Right ventricle myocardium superior (tissue), 1 donor: ENCODE measurements around the gene EFCAB14. TPM values are rescaled to one million over a fixed set of nuclear protein-coding genes. Genes with fewer than 3 reads are reported as not detected.

Experiments used
- ATAC-seq: fragments of 200-7000 bp; cut with Tn5 transposase; one replicate; pipeline ENCODE4 v1.9.1; 2020; ENCODE audit warnings: mild to moderate bottlenecking; ENCODE audit not compliant: poor library complexity
- DNase-seq: peaks from one replicate; pipeline ENCODE4 v3.0.0-alpha.2; 2020
- intact Hi-C: fragments of 100-400 bp; cut with DNase I; formaldehyde crosslinking; loops from one replicate; pipeline ENCODE4 v1.11.2; 2022
- total RNA-seq: library from RNA; stranded (reverse); fragmentation: NEBNext Ultra II Directional; extraction: Animal tissue kit (Norgen Biotek cat#: 25700); gene quantifications from one replicate; pipeline ENCODE4 v1.2.1, GENCODE V29; 2021
- donor health status: DM: no; HTN: yes; CAD: no; lungs with severe emphysema.

EFCAB14 gene
- total RNA-seq, 1 donor from 2014 or later, result 52.4 TPM

- no peak for DNase-seq
- ATAC-seq, result no peak
- intact Hi-C loops, result no loop called here
These were observed 27.9 kb downstream of the EFCAB14 start for GRCh38 chr1:46690931-46691421.

GRCh38 chr1:46689897-46690296 is 29.0 kb downstream of the EFCAB14 start:
- DNase-seq (no peak), ATAC-seq (no peak)
- intact Hi-C loops, result no loop called here

- intact Hi-C loops, result no loop called here
- ATAC-seq, result no peak
- DNase-seq, result no peak
These were observed 29.6 kb downstream of the EFCAB14 start for GRCh38 chr1:46689356-46689755.

DNA sequence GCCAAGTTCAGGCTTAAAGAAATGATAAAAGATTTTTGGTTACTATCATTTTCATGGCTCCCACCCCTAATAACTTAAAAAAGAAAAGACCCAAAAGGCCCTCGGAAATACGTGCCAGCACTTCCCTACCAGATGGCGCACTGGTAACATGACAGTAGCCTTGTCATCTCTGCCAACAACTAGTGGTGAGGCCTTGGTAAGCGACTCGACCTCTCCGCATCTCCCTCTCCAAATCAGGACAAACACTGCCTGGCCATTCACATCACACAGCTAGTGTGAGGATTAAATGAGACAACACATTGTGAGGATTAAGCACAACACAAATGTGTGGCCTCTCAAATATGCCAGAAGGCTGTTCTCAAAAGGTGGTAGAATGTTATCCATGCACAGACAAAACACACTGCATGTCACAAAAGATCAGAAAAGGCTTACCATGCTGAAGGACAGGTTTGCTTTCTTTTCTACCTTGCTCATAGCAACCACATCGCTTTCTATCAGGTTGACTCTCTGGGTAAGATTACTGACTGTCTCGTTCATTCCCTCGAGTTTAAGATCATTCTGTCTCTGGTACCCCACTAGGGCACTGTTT is 30.9 kb downstream of the EFCAB14 start:
- intact Hi-C loops, result no loop called here
- no peak for ATAC-seq

DNA sequence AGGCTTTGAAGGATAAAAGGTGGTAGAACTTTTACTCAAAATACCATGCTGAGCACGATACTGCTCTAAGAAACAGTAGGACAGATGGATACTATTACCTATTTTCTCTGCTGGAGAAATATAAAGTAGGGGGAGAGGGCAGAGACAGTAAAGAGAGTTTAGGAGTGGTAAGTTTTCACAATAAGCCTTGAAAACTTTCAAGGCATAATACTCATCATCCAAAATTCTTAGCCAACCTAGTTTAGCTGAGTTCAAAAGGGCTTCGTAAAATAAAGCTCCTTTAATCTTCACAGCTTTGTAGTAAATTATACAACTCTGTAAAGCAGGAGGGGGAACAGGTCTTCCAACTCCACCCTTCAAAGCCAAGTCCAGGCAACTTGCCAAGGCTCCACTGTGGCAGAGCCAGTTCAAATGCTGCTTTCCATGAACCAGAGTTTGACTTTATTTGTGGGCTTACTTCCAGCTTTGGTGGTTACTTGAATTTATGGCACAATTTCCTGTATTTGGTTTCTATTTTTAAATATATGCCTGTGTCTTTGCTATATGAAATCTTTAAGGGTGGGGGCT is 31.7 kb downstream of the EFCAB14 start:
- peak; percentile 86 for ATAC-seq
- intact Hi-C loops, result no loop called here
- DNase-seq, result peak; percentile 79

More for the DNA sequence above, 30.9 kb downstream of the EFCAB14 start:
- DNase-seq, result no peak

GRCh38 chr1:46686255-46686654 is 32.7 kb downstream of the EFCAB14 start:
- no peak for ATAC-seq
- DNase-seq, result no peak
- intact Hi-C loops, result no loop called here

- no peak for ATAC-seq
- DNase-seq, result no peak
- intact Hi-C loops, result no loop called here
These were observed 34.2 kb downstream of the EFCAB14 start for GRCh38 chr1:46684670-46685069.

DNA sequence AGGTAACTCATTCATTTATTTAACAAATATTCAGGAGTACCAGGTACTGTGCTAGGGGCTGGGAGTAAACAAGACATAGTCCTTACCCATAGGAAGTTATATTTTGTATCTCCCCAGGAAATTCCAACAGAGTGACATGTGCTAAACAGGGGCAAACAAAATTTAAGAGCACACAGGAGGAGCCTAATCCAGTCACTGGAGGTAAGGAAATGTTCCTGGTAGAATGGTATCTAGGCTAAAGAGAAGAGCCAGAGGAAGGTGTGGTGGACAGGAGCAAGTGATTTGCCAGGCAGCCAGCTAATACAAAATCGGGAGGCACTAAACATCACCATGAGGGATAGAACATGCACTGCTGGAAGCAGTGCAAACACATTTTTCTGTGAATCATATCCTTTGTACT is 36.9 kb downstream of the EFCAB14 start:
- ATAC-seq (no peak), DNase-seq (no peak)
- intact Hi-C loops, result no loop called here

GRCh38 chr1:46681333-46682034 is 37.4 kb downstream of the EFCAB14 start:
- DNase-seq, result no peak
- intact Hi-C loops, result no loop called here
- ATAC-seq, result no peak

DNA sequence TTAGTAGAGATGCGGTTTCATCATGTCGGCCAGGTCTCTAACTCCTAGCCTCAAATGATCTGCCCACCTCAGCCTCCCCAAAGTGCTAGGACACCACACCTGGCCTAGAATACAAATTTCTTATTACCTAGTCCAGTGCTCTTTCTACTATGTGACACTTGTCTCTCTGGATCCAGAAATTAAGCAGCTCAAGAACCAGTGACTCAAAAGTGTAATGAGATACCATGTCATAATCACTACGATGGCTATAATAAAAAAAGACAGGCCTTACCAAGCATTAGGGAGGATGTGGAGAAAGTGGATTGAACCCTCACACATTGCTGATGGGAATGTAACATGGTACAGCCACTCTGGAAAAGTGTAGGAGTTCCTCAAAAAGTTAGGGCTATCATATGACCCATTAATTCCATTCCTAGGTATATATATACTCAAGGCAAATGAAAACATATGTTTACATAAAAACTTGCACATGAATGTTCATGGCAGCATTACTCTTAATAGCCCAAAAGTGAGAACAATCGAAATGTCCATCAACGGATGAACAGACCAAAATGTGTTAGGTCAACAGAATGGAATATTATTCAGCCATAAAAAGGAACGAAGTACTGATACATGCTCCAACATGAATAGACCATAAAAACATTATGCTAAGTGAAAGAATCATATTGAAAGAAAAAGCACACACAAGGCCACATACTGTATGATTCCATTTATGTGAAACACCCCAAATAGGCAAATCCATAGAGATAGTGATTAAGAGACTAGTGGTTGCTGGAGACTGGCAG is 38.9 kb downstream of the EFCAB14 start:
- no peak for DNase-seq
- intact Hi-C loops, result no loop called here
- ATAC-seq, result no peak

- DNase-seq (no peak), ATAC-seq (no peak)
- intact Hi-C loops, result no loop called here
These were observed 41.6 kb downstream of the EFCAB14 start for GRCh38 chr1:46677339-46677738.

GRCh38 chr1:46676531-46676930 is 42.4 kb downstream of the EFCAB14 start:
- ATAC-seq (no peak), DNase-seq (no peak)

GRCh38 chr1:46675549-46676314 is 43.2 kb downstream of the EFCAB14 start:
- ATAC-seq (no peak), DNase-seq (no peak)
- intact Hi-C loops, result no loop called here

More at GRCh38 chr1:46676531-46676930, 42.4 kb downstream of the EFCAB14 start:
- intact Hi-C loops, result no loop called here

GRCh38 chr1:46673749-46674182 is 45.1 kb downstream of the EFCAB14 start:
- ATAC-seq (no peak), DNase-seq (no peak)
- intact Hi-C loops, result no loop called here

DNA sequence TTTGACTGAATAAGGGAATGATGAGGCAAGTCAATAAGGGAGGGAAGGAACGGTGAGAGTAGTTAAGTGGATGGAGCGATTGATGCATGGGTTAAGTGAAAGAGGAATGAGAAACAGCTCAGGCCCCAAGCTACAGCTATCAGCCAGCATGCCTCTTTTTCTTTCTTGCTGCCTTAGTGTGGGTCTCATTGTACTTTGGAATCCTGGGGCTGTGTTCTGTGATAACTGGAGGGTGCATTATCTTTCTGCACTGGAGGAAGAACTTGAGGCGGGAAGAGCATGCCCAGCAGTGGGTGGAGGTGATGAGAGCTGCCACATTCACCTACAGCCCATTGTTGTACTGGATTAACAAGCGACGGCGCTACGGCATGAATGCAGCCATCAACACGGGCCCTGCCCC is 46.2 kb downstream of the EFCAB14 start:
- no peak for DNase-seq
- intact Hi-C loops, result no loop called here
- no peak for ATAC-seq

- ATAC-seq (no peak), DNase-seq (no peak)
- intact Hi-C loops, result no loop called here
These were observed 47.4 kb downstream of the EFCAB14 start, which contains the start of gene TEX38 for GRCh38 chr1:46671554-46671953. TSS of gene TEX38 (plus strand) at chr1:46671854. CDS start at chr1:46671935, 81 bp downstream.

GRCh38 chr1:46670134-46670533 is 48.8 kb downstream of the EFCAB14 start:
- ATAC-seq, result no peak
- intact Hi-C loops, result no loop called here
- no peak for DNase-seq
